Measurements from ENCODE around the gene GPD1L.

Gene GPD1L

DNA sequence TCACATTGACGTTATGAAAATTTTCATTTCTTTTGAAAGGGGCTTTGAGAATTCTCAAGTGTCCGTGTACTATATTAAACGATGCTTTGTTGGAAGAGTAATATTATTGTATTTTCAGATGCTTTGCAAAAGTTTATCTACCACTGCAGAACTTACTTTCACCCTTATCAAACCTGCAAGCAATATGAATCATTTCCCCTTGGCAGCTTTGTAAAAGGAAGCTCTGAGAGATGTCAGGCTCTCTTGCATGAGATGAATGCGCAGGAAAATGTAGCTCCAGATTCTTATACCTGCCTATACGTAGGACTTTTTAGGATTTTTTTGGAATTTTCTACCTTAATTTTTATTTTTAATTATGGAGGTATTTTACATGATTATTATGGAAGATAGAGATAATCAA, 34.5 kb downstream of the GPD1L start:
- DNase-seq: no peak

DNA sequence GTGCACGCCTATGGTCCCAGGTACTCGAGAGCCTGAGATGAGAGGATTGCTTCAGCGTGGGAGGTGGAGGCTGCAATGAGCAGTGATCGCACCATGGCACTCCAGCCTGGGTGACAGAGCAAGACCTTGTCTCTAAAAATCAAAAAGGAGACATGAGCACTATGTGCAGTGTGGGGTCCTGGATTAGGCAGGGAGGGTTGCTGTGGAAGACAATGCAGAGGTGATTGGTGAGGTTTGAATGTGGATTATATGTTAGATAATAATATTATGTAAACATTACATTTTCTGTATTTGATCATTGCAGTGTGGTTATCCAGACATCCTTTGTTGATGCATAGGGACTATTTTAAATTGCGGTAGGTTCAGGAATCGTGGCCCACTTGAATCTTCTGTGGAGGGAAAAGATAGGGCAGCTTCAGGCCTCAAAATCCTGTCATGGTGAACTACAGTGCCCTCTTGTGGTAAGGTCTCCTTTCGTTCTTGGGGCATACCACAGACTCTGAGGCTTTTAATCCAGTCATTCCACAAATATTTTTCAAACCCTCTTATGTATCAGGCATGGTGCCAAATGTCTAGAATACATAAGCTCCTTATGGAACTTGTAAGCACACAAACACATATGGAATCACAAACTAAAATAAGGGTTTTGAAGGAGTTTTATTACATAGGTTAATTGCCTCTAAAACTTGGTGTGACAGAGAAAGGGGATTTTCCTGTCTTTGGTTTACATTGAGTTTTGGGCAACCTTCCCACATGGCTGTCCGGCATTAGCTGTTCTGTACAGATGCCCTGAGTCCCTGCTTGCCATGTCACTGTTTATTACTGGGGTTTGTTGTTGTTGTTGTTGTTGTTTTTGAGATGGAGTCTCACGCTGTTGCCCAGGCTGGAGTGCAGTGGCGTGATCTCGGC, 37.7 kb downstream of the GPD1L start:
- DNase-seq: peak; percentile 68

DNA sequence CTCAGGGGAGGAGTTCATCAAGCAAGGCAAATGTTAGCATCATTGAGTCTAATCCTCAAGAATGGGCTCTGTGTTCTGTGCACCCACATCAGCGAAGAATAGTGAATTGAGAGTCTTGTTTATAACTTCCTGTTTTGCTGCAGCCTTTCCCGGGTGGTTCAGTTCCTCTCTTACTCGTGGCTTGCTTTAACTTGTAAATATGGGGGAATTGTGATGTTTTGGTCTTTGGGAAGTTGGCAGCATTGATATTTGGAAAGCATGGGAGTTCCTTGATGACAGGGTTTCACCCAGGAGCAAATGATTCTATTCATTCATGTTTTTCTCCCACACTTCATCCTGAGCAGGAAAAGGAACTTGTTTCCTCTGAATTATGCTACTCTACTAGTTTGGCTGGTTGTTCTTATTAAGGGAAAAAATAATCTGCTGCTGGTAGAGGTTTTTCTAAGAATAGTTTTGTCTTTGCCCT, 40.4 kb downstream of the GPD1L start:
- DNase-seq: no peak

DNA sequence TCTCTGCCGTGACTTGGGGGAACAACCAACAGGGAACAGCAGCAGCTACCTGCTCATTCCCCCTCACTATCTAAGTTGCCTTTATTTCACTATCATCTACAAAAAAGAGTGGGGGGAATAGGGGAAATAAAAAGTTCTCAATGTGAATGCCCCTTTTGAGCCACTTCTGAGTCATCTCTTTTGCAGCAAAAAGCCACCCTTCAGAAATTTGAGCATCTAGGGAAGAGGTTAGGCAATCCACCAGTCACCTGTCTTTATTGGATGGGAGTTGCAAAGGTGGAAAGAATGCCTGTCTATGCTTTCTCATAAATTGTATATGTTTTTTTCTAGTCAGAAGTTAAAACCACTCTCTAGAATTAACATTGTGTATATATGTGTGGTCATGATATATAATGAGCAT, 41.1 kb downstream of the GPD1L start:
- no peak for DNase-seq

DNA sequence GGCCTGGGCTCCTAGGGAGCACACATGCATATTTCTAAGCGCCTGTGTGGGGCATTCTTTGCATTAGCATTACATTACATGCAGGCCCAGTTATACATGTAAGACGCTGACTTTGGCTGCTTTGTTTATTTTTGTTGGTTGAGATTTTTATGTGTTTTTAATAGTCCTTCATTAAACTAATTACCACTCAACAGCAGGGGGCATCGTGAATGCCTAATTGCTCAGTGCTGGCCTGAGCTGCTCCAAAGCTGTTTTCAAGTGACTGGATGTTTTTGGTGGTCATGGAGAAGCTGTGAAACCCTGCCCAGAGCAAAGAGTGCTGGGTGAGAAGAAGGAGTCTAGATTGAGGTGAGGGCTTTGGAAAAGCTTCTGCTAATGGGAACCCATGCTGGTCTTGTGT, 41.5 kb downstream of the GPD1L start:
- no peak for DNase-seq

DNA sequence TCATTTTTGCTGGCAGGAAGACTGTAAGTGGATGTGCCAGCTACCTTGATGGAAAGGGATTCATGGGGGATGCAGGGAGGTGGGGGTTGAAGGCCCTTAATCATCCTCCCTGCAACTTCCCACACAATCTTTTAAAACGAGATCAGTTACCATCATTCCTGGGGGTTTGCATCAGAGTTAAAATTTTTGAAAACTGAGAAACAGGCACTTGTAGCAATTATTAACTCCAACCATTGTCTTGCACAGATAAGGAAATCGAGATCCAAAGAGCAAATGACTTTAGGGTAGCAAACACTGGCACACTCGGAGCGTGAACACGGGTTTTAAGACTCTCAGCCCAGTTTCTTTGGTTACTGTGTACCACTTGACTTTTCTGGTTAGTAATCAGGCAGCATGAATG, 41.9 kb downstream of the GPD1L start:
- no peak for DNase-seq

DNA sequence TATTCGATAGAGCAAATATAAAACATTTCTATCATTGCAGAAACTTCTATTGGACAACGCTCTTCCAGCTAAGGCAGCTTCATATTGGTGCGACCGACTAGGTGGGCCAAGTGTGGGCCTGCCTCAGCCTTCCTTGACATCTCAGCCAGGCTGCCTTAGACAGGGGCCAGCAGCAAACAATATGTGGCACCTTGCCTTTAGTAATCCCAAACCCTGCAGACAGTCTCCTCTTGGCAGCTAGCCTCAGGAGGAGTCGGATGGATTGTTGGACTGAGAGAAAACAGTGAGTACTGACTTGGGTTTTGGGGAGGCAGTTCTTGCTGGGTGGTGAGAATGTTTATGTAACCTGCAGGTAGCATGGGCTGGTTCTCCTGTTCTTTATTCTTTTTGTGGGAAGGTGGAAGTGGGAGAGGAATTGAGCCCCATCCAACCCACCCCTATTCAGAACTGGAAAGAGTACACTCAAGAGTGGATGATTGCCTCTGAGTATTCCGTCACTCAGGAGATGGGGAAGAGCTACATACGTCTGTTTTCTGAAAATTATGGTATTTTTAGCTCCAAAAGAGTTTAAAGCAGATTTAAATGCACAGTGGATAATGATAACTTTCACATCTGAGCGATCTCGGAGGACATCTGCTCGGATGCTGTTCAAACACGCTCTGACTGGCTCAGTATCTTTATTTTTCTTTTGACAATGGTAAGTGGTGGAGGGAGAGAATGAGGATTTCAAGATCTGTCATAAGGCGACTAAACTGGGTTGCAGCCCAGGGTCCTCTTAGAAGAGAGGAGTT, 47.2 kb downstream of the GPD1L start:
- DNase-seq: no peak

DNA sequence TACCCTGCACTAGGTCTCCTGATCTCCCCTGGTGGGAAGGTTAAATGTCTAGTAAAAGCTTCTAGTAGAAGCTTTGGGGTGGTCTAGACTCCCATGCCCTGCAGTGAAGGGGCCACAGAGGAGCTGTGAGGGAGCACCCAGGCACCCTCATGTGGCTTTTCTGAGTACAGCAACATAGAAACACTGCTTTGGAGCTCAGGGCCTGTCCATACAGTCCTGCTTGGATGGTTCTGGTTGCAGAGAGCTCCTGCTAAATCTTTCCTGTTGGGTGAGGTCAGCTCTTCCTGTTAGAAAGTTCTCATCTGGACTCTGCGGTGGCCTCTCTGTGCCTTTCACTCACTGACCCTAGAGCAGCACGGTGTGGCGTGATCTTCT, 47.8 kb downstream of the GPD1L start:
- DNase-seq: no peak

DNA sequence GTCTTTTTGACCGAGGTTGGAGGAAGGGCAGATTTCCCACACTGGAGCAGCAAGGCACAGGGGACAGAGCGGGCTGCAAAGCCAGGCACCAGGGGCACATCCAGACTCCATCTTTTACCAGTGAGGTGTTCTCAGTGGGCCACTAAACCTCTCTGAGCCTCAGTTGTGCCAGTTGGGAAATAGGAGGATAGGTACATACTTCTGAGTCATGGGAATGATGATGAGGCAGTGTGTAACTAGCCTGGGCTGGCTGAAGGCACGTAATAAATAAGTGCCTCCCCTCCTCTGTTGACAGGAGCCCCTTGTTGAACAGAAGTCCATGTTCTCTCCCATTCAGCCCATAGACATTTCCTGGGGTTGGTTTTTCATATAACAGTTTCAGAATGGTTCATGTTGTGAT, 48.7 kb downstream of the GPD1L start:
- no peak for DNase-seq

DNA sequence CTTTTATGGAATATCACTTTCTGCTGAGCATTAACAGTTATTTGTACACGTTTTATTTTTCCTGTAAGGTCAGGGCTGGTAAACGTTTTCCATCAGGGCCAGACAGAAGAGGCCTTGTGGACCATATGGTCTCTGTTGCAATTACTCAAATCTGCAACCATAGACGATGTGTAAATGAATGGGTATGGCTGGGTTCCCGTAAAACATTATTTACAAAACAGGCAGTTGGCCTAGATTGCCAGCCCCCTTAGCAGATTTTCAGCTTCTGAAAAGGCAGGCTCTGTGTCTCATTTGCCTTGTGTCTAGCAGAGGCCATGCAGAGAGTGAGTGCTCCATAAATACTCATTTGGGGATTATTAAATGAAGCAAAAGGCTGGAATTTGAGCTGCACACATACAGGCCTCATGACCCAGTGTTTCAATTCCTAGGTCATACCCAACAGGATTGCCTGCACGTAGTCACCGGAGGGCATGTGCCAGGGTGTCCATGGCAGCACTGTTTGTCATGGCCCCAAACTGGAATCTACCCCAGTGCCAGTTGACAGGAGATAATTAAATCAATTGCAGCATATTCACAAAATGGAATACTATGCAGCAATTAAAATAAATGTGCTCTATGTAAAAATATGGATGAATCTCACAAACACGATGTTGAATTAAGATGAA, 51.3 kb downstream of the GPD1L start:
- no peak for DNase-seq

DNA sequence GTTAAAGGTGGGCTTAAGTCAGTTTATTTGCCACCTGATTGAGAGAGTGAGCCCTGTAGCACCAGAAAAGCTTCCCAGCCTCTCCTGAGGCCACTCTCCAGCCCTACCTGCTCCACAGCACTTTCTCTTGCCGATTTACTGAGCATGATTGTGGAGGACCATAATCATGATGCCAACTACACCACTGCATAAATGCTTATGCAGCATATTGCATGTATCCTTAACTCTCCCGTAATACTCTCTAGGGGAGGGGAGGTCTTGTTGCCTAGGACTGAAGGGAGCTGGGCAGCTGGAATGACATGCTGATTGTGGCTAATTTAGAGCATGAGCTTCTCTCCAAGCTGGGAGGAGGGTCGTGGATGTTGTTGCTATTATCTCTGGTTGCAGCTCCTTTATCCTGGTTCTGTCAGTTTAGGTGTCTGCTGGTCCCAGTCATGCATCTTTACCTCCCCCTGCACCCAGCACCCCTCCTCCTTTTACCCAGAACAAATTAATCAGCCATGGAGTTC, 54.3 kb downstream of the GPD1L start:
- DNase-seq: no peak

DNA sequence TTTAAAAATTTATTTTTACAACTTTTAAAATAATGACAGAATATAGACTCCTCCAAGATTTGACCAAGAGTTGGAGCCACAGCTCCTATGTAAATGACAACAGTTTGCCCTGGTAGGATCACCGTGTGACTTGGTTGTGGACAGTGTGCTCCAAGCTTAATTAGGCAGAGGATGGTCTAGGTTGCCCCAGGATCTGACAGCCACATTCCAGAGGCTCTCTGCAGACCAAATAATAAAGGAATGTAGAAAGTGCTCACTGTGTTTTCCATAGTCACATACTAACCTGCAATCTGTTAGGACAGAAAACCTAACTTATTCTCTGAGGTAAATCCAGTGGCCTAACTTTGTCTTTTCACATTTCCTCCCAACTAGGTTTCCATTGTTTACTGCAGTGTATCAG, 59.0 kb downstream of the GPD1L start:
- no peak for DNase-seq

DNA sequence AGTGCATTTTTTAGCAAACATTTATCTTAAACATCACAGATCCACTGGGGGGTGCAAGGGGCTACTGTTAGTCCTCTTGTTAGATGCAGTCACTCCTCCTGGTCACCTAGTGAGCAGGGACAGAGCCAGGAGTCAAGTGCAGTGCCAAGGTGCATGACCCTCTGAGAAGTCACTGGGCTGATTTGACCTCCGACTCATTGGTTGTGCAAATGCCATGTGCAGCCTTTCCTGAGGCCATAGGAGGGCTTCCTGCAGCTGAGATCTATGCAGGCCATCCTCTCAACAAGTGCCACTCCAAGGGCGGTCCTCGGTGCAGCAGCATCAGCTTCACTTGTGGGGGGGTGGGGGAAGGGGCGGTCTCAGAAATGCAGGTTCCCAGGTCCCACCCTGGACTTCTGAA, 60.2 kb downstream of the GPD1L start:
- DNase-seq: no peak

DNA sequence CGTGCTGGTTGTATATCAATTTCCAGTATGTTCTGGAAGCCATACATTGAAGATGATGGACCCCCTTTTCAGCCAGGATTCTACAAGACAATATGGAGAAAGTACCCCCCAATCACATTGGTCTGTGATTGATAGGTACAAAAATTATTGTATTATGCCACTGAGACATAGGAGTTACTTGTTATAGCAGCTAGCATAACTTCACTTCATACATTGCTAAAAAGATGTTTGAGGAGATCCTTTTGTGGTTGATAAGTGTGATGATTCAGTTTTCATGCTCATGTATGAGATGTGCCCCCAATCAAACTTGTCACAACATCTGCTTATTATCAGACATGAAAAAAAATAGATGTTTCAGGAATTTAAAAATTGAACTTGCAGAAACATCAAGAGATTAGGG, 66.0 kb downstream of the GPD1L start:
- no peak for DNase-seq

DNA sequence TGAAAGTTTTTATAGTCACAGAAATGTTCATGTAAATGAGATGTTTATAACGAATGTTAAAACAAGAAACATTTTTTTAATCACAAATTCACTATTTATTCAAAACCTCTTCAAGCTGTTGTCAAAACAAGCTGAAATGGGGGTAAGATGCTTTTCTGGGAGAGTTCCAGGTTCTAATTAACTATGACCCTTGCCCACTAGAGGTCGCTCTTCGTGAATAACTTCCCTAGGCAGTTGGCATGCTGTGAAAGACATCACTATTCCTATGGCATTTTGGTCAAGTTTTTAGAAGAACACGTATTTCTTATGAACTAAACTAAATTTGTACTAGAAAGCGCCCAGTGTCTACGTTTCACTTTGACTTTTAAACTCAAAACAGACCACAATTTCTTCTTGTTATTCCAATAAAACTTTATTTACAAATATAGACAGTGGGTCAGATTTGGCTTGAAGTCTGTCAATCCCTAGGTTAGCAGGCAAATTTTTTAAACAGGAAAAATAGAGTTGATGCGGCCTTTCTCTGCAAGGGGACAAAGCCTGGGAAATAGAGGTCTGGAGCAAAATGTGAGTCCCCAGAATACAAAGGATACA, 69.3 kb downstream of the GPD1L start:
- peak; percentile 66 for DNase-seq

DNA sequence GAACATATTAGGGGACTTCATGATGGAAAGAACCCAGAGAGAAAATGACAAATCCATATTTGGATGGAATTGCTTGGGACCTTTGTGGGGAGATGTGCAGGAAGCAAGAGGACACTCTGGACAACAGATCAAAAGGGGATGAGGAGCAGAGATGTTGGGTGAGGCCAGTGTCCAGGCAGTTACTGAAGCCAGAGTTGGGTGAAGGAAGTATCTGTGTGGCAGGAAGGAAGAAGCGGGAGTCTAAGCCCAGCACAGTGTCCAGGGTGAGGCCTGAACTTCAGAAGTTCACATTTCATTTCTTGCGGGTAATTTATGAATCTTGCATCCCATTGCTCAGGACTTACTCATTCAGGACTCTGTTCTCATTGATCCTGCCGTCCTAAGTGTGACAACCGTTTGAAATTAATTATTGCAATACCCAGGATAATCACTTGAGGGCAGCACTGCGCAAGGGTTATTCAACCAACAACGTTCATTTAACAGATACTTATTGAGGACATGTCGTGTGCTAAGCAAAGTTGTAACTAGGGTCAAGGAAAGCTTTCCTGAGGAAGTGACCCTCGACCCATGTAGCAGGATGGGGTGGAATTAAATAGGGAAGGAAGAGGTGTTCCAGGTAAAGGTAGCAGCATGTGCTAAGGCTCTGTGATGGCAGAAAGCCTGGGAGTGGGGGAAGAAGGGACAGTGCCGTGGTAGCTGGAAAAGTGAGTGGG, 70.7 kb downstream of the GPD1L start:
- DNase-seq: peak; percentile 81

DNA sequence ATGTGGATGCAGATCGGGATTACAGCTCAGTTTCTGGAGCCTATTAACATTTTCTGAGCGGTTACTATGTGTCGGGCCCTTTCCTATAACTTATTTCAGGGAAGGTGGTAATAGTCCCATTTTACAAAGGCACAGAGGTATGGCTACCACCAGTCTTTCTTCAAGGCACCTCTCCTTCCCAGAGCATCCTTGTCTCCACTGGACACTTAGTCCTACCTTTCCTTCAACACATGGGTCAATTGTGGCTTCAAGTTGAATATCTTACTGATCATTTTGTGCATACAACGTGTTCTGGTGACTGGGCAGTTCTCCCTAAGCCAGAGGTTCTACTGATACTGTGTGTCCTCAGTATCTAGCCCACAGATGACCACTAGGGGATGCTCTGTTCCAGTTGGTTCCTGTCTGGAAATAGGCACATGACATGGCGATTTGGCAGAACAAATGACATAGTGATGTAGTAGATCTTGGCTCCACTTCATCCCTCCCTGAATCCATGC, 71.3 kb downstream of the GPD1L start:
- DNase-seq: peak; percentile 63

DNA sequence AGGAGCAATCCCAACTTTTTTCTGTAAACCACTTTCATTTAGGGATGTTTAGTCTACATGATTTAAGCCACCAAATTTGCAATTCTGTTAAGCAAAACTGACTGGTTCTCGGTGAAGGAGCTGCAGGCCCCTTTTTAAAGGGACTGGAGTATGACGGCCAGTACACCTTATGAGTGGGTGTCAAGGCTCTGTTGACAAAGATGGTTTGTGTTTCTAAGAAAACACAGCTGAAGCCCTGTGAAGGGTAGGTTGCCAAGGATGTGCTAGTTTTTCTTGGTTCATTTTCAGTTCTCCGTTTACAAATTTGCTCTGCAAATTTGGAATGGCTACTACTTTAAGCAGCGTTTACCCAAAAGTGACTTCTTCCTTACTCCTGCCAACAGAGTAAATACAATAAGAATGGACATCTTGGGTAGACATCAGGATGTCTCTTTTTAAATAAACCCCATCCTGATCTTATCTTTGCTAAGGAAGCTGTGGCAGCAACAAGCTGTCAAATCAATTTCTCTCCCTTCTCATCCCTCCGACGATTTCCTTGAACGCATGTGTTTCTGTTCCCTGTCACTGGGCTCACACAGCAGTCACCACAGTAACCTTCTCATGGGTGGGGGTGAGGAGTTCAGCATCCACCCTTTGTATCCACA, 73.8 kb downstream of the GPD1L start:
- no peak for DNase-seq

DNA sequence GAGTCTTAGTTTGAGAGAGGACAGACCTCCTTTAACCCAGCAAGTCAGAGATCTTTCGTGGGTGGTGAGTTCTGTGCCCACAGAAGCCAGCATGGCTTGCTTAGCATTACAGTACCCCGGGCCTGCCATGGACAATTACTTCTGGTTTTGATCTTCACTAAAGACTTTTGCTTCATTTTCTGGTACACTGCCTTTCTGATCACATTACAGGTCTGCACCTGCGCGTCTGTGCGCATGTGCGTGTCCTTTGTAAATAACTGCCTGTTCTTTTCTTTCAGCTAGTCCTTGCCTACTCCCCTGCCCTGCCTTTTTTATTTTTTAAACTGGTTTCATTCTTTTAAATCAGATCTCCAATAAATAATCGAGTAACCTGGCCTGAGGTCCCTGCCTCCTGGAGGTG, 74.9 kb downstream of the GPD1L start:
- no peak for DNase-seq

DNA sequence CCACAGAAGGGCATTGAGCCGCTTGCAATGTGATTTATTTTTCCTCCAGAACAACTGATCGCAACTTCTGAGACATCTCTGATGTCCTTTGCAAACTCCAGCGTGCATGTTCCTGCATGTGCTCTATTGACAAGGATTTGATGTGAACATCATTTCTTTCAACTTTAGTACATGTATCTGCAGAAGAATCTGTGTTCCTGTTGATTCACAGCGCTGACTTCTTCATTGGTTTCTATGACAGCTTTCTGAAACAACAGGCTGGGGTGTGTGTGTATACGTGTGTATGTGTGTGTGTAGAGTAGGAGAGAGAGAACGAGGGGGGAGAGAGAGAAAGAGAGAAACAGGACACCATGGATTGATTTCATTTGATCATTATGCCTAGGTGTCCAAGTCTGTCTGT, 75.4 kb downstream of the GPD1L start:
- no peak for DNase-seq

DNA sequence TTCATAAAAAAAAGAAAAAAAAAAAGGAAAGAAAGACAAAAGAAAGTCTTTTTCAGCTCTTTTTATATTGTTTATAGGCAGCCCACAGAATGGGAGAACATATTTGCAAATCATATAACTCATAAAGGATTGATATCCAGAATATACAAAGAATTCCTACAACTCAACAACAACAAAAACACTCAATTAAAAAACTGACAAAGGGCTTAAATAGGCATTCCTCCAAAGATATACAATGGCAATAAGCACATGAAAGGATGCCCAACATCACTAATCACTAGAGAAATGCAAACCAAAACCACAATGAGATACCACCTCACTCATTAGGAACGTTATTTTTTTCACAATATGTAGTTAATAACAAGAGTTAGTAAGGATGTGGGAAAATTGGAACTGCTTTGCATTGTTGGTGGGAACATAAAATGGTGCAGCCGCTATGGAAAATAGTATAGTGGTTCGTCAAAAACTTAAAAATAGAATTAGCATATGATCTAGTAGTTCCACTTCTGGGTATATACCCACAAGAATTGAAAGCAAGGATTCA, 77.8 kb downstream of the GPD1L start:
- no peak for DNase-seq
